ENCODE measurements around the gene YPEL5.

The YPEL5 gene

DNA sequence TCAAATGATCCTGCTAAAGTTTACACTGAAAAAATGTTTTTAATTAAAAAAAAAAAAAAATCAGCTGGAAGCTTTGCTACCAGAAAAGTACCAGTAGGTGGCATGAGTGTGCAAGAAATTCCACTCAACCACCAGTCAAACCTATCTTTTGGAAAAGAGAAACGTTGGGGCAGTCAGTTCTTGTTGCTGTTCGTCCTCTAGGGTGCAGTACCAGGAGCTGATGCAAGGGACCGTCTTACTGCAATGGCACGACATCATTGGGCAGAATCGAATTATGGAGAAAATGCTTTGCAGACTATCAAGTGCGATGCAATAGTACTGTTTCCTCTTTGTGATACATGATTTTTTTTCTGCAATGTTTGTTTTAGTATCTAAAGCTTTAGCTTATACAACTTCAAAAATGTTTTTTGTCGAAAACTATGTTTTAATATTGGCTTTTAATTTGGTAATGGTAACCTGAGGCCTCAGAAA, 18.3 kb downstream of the YPEL5 start:
- Mint-ChIP-seq H3K27ac (no peak overlapping the region), H3K27me3 (ENCODE audit: low read depth) (no peaks in the 10 kb centered on the region), H3K4me1 (ENCODE audit: low read depth) (peaks cover 8% of the 10 kb centered on the region), H3K36me3 (ENCODE audit: low read depth) (peaks cover 7% of the 10 kb centered on the region), H3K4me3 (no peak overlapping the region), H3K9me3 (no peaks in the 10 kb centered on the region)
- DNase-seq (ENCODE audit: low spot score), result peak; percentile 65

DNA sequence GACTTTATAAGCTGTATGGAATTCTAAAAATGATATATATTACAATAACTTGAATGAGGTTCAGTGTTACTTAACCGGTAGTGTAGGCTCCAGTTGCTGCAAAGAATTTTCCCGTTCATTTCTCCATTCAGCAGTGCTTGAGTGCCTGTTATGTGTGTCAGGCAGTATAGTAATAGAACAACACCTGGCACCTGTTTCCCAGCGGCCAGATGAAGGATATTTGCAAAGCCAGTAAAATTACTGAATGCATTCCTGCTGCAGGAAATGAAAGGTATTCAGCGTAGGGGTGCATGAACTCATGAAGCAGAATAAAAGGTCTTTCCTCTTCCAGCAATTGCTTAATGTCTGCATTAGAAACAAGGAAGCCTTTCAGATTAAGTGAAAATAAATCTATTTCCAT, 18.8 kb downstream of the YPEL5 start:
- DNase-seq (ENCODE audit: low spot score), result no peak
- Mint-ChIP-seq H3K9me3 (no peaks in the 10 kb centered on the region), H3K4me3 (no peak overlapping the region), H3K4me1 (ENCODE audit: low read depth) (peaks cover 8% of the 10 kb centered on the region), H3K27ac (no peak overlapping the region), H3K27me3 (ENCODE audit: low read depth) (no peaks in the 10 kb centered on the region), H3K36me3 (ENCODE audit: low read depth) (peaks cover 4% of the 10 kb centered on the region)

DNA sequence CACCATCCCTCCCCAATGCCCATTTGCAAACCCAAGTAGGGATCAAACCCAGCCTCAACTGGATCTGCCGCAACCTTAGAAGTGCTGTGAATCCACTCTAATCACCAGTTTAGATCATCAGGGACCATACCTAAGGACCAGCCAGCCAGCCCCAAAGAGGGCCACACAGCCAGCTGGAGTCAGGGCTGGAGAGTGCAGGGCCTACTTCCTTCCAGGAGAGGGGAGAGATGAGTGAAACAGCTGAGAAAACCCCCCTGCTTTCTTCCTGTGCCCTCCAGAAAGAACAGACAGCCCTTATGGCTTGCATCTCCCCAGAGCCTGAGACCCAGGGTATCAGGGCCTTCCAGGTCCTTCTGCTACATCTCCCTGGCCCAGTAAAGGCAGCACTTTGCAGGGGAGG, 25.8 kb downstream of the YPEL5 start:
- no peaks in the 10 kb centered on the region for H3K4me1 Mint-ChIP-seq (ENCODE audit: low read depth)
- H3K27me3 Mint-ChIP-seq (ENCODE audit: low read depth), result peaks cover 2% of the 10 kb centered on the region
- H3K36me3 Mint-ChIP-seq (ENCODE audit: low read depth), result no peaks in the 10 kb centered on the region
- DNase-seq (ENCODE audit: low spot score), result no peak
- no peak overlapping the region for H3K27ac Mint-ChIP-seq
- H3K9me3 Mint-ChIP-seq, result no peaks in the 10 kb centered on the region
- H3K4me3 Mint-ChIP-seq, result no peak overlapping the region

DNA sequence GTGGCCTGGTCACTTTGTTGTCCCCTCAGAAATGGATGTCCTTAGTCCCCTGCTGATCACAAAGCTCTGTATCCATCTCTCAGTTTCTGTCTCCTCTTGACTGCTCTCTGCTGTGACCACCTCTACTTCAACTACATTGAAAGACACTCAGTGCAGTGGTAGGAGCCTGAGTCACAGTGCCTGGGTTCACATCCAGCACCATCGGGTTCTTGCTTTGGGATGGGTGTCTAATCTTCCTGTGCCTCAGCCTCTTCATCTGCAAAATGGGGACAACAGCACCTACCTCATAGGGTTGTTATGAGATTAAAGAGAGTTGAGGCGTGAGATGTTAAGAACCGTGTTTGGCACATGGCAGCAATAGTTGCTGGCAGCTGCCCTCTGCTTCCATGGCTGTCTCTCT, 30.6 kb downstream of the YPEL5 start:
- Mint-ChIP-seq H3K4me1 (ENCODE audit: low read depth) (no peaks in the 10 kb centered on the region), H3K36me3 (ENCODE audit: low read depth) (no peaks in the 10 kb centered on the region), H3K4me3 (no peak overlapping the region), H3K27me3 (ENCODE audit: low read depth) (peaks cover 7% of the 10 kb centered on the region), H3K27ac (no peak overlapping the region), H3K9me3 (no peaks in the 10 kb centered on the region)
- no peak for DNase-seq (ENCODE audit: low spot score)

DNA sequence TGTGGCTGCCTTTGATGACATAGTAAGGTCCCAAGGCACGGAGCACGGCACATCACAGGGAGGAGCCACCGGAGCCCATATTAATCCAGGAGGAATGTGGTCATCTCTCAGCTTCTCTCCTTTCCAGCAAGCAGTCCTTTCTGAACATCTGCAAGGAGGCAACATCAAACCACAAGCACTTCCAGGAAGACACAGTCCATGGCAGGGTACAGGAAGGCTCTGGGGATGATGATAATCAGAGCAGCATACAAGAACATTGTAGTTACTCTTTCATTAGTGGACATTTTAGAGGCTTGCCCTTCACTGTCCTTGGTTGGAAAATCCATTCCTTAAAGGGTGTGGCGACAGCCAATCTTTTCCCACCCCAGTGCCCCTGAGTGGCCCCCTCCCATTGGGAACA, 31.1 kb downstream of the YPEL5 start:
- DNase-seq (ENCODE audit: low spot score), result no peak
- Mint-ChIP-seq H3K27me3 (ENCODE audit: low read depth) (peaks cover 7% of the 10 kb centered on the region), H3K27ac (no peak overlapping the region), H3K4me3 (no peak overlapping the region), H3K9me3 (no peaks in the 10 kb centered on the region), H3K36me3 (ENCODE audit: low read depth) (no peaks in the 10 kb centered on the region), H3K4me1 (ENCODE audit: low read depth) (no peaks in the 10 kb centered on the region)

DNA sequence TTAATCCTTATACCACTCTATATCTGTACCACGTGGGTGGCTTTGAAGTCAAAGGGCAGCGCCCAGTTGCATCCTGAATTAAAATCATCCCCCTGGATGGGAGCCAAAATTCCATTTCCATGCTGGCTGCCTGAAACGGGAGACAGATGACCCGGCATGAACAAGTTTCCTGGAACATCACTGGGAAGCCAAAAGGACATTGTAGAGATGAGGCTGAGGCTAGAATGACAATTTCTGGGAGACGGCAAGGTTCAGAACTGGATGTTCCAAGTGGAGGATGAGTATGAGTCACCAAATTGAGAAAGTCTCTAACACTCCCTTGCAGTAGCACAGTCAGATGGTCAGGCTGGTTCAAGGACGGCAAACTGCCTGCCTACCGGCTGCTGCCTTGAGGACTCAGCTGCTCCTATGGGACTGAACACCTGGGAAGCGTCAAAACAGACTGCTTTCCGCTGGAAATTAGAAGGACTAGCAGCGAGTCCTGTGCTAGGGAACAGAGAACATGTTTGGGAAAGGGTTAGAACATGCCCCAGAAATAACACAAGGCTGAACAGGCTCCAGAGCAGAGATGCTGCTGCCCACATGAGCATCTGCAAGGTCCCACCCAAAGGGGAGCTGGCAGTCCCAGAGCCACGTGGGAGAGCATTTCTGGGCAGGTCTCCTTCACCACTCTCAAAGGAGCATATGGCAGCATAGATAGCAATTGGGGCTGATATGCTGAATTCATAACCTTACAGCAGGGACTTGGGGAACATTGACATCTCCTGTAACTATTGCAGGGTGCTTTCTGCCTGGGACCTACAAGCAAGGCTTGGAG, 32.0 kb downstream of the YPEL5 start:
- DNase-seq (ENCODE audit: low spot score), result no peak
- Mint-ChIP-seq H3K4me3 (no peak overlapping the region), H3K9me3 (no peaks in the 10 kb centered on the region), H3K27me3 (ENCODE audit: low read depth) (peaks cover 11% of the 10 kb centered on the region), H3K36me3 (ENCODE audit: low read depth) (no peaks in the 10 kb centered on the region), H3K27ac (no peak overlapping the region), H3K4me1 (ENCODE audit: low read depth) (no peaks in the 10 kb centered on the region)

DNA sequence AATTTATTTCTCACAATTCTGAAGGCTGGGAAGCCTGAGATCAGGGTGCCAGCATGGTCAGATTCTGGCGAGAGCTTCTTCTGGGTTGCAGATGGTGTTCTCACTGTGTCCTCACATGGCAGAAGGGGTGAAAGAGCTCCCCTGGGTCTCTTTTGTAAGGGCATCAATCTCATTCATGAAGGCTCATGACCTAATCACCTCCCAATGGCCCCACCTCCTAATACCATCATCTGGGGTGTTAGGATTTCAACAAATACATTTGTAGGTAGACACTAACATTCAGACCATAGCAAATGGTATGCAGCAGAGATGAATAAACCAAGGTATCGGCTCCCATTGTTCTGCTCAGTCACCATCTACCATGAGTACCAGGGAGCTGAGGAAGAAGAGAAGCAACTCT, 32.7 kb downstream of the YPEL5 start:
- no peaks in the 10 kb centered on the region for H3K36me3 Mint-ChIP-seq (ENCODE audit: low read depth)
- no peaks in the 10 kb centered on the region for H3K9me3 Mint-ChIP-seq
- H3K4me1 Mint-ChIP-seq (ENCODE audit: low read depth), result no peaks in the 10 kb centered on the region
- DNase-seq (ENCODE audit: low spot score), result no peak
- H3K27ac Mint-ChIP-seq, result no peak overlapping the region
- H3K27me3 Mint-ChIP-seq (ENCODE audit: low read depth), result peaks cover 11% of the 10 kb centered on the region
- no peak overlapping the region for H3K4me3 Mint-ChIP-seq

DNA sequence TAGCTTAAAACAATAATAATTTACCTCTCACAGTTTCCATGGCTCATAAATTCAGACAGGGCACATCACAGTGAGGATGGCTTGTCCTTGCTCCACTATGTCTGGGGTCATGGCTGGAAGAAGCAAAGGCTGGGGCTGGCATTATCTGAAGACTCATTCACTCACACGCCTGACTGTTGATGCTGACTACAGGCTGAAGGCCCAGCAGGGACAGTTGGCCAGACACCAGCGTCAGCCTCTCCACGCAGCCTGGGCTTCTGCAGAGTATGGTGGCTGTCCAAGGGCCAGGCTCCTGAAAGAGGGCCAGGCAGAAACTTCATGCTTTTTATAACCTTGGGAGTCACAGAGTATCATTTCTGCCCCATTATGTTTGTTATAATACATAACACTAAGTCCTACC, 33.4 kb downstream of the YPEL5 start:
- Mint-ChIP-seq H3K9me3 (no peaks in the 10 kb centered on the region), H3K4me3 (no peak overlapping the region), H3K4me1 (ENCODE audit: low read depth) (no peaks in the 10 kb centered on the region), H3K27me3 (ENCODE audit: low read depth) (peaks cover 11% of the 10 kb centered on the region), H3K27ac (no peak overlapping the region), H3K36me3 (ENCODE audit: low read depth) (no peaks in the 10 kb centered on the region)
- DNase-seq (ENCODE audit: low spot score), result no peak

DNA sequence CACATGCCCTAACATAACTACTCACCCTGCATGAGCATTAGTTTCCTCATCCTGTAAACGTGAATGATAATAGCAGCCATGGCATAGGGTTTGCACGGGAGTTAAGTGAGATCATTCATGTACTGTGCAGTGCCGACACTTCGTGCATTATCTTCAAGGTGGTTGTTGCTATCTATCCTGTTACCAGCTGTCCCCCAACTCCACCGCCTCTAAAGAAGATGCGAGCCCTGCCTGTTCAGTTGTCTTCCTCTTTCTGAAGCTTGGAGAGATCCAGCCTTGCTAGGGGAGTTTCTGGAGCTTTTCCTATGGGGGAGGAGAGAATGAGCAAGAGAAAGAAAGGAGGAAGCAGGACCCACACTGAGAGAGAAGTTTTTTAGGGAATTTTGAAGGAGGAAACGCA, 34.4 kb downstream of the YPEL5 start:
- no peaks in the 10 kb centered on the region for H3K36me3 Mint-ChIP-seq (ENCODE audit: low read depth)
- H3K27ac Mint-ChIP-seq, result no peak overlapping the region
- no peak overlapping the region for H3K4me3 Mint-ChIP-seq
- no peaks in the 10 kb centered on the region for H3K9me3 Mint-ChIP-seq
- DNase-seq (ENCODE audit: low spot score), result no peak
- no peaks in the 10 kb centered on the region for H3K4me1 Mint-ChIP-seq (ENCODE audit: low read depth)
- H3K27me3 Mint-ChIP-seq (ENCODE audit: low read depth), result peaks cover 14% of the 10 kb centered on the region

DNA sequence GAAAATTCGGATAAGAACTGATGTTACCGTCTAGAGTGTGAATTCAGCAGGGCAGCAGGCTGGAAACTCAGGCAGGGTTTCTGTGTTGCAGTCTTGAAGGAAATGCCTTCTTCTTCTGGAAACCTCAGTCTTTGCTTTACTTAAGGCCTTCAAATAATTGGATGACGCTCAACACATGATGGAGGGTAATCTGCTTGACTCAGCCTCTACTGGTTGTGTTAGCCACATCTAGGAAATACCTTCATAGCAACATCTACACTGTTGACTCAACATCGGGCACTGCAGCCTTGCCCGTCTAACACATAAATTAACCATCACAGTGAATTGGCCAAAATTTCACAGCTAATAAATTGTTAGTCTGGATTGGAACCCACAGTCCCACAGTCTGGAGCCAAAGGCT, 37.2 kb downstream of the YPEL5 start:
- Mint-ChIP-seq H3K27me3 (ENCODE audit: low read depth) (peaks cover 14% of the 10 kb centered on the region), H3K27ac (no peak overlapping the region), H3K9me3 (no peaks in the 10 kb centered on the region), H3K4me3 (no peak overlapping the region), H3K36me3 (ENCODE audit: low read depth) (no peaks in the 10 kb centered on the region), H3K4me1 (ENCODE audit: low read depth) (no peaks in the 10 kb centered on the region)
- DNase-seq (ENCODE audit: low spot score), result no peak

DNA sequence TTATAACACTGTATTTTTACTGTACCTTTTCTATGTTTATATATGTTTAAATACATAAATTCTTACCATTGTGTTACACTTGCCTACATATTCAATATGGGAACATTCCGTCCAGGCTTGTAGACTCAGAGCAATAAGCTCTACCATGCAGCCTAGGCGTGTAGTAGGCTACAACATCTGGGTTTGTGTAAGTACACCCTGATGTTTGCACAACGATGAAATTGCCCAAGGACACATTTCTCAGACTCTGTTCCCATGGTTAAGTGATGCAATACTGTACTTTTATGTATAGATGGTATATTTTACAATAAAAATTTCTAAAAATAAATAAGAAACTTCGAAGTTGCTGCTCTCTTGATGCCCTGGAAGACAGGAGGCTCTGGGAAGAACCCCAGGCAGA, 38.4 kb downstream of the YPEL5 start:
- H3K27me3 Mint-ChIP-seq (ENCODE audit: low read depth), result peaks cover 10% of the 10 kb centered on the region
- no peaks in the 10 kb centered on the region for H3K9me3 Mint-ChIP-seq
- H3K27ac Mint-ChIP-seq, result no peak overlapping the region
- H3K4me3 Mint-ChIP-seq, result no peak overlapping the region
- no peak for DNase-seq (ENCODE audit: low spot score)
- no peaks in the 10 kb centered on the region for H3K4me1 Mint-ChIP-seq (ENCODE audit: low read depth)
- no peaks in the 10 kb centered on the region for H3K36me3 Mint-ChIP-seq (ENCODE audit: low read depth)

DNA sequence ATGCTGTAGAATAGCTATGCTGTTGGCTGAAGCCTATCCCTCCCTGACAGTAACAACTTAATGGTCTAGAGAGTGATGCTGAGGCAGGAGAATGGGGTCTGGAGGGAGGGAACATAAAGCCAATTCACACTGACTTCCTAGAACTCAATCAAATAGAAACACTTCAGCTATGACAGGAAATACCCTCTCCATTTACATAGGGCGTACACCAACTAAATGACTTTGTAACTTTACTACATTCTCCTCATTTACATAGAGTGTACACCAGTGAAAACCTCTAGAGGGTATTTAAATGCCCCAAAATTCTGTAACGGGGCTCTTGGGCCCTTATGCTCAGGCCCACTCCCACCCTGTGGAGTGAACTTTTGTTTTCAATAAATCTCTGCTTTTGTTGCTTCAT, 41.5 kb downstream of the YPEL5 start:
- Mint-ChIP-seq H3K36me3 (ENCODE audit: low read depth) (no peaks in the 10 kb centered on the region), H3K9me3 (no peaks in the 10 kb centered on the region), H3K4me3 (no peak overlapping the region), H3K4me1 (ENCODE audit: low read depth) (no peaks in the 10 kb centered on the region), H3K27me3 (ENCODE audit: low read depth) (peaks cover 9% of the 10 kb centered on the region), H3K27ac (no peak overlapping the region)
- DNase-seq (ENCODE audit: low spot score), result no peak

DNA sequence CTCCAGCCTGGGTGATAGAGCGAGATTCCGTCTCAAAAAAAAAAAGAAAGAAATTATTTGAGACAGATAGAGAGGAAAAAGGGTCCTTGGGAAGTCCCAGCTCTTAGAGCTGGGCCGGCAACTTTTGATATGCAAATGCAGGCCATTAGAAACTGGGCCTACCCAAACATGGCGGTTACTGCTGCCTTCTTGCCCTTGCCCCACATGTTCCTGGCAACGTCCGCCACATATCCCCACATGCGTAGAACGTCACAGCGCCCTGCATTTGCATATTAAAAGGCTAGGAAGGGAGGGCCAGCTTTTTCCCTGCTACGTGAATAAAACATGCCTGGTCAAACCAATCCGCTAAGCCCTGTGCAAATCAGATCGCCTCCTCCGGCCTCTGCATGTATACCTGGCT, 43.8 kb downstream of the YPEL5 start:
- DNase-seq (ENCODE audit: low spot score), result no peak
- H3K27ac Mint-ChIP-seq, result no peak overlapping the region
- H3K4me3 Mint-ChIP-seq, result no peak overlapping the region

DNA sequence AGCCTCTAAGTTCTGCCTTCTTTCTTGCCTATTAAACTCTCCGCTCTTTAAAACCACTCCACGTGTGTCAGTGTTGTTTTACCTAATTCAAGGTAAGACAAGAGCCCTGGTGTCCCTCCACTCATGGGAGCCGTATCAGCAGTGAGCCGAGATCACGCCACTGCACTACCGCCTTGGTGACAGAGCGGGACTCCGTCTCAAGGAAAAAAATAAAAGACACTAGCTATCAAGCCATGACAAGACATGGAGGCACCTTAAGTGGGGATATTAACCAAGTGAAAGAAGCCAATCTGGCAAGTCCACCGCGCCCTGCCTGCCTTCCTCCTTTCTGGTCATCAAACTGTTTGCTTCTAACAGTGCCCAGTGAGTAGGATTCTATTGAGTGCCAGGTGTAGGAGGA, 44.3 kb downstream of the YPEL5 start:
- no peak for DNase-seq (ENCODE audit: low spot score)
- peaks cover 2% of the 10 kb centered on the region for H3K27me3 Mint-ChIP-seq (ENCODE audit: low read depth)
- H3K27ac Mint-ChIP-seq, result no peak overlapping the region
- no peaks in the 10 kb centered on the region for H3K9me3 Mint-ChIP-seq
- no peak overlapping the region for H3K4me3 Mint-ChIP-seq
- H3K4me1 Mint-ChIP-seq (ENCODE audit: low read depth), result no peaks in the 10 kb centered on the region
- H3K36me3 Mint-ChIP-seq (ENCODE audit: low read depth), result no peaks in the 10 kb centered on the region

More for the DNA sequence above, 43.8 kb downstream of the YPEL5 start:
- Mint-ChIP-seq H3K9me3 (no peaks in the 10 kb centered on the region), H3K4me1 (ENCODE audit: low read depth) (no peaks in the 10 kb centered on the region), H3K36me3 (ENCODE audit: low read depth) (no peaks in the 10 kb centered on the region), H3K27me3 (ENCODE audit: low read depth) (peaks cover 4% of the 10 kb centered on the region)

DNA sequence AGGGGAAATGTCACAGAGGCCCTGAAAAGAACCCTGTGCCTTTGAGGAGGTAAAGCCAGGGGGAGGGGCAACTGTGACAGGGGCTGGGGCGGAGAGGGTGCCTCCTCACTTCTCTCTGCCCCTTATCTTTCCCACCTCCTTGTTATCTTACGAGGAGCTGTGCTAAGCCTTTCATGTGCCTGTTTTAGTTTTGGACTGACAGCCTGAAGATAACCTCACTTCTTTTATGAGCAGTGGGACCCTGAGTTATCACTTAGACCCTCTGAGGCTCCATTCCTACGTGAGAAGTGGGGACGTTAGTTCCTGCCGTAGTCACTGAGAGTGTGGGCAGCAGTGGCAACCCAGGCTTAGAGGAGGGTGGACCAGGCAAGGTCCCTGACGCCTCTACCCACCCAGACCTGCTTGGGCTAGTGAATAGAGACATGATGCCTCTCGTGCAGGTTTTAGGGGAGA, 45.0 kb downstream of the YPEL5 start:
- Mint-ChIP-seq H3K27me3 (ENCODE audit: low read depth) (peaks cover 2% of the 10 kb centered on the region), H3K4me1 (ENCODE audit: low read depth) (no peaks in the 10 kb centered on the region), H3K27ac (no peak overlapping the region), H3K9me3 (no peaks in the 10 kb centered on the region), H3K4me3 (no peak overlapping the region), H3K36me3 (ENCODE audit: low read depth) (no peaks in the 10 kb centered on the region)
- no peak for DNase-seq (ENCODE audit: low spot score)
